ENCODE measurements around the gene TRPM6.
"Not testable (repeated sequence)": the region's sequence is repeated elsewhere in the genome, so short reads cannot be mapped to it uniquely, and the experiment has no call there.

The TRPM6 gene

GRCh38 chr9:74887041-74887980, at the start of gene TRPM6:
Gene TRPM6 (minus strand): TSS chr9:74887921. CDS start chr9:74887856, 65 bp downstream.
- DNase-seq = peak; percentile 49

- DNase-seq = no peak
Measured at GRCh38 chr9:74935008-74935407, 47.3 kb upstream of the TRPM6 start.

- no peak for DNase-seq
Measured at GRCh38 chr9:74921737-74922136, 34.0 kb upstream of the TRPM6 start.

- no peak for DNase-seq
Measured at GRCh38 chr9:74920944-74921626, 33.4 kb upstream of the TRPM6 start.

GRCh38 chr9:74910036-74910435, 22.3 kb upstream of the TRPM6 start:
- no peak for DNase-seq

- no peak for DNase-seq
Measured at GRCh38 chr9:74908665-74909064, 20.9 kb upstream of the TRPM6 start.

- DNase-seq = no peak
Measured at GRCh38 chr9:74907085-74907484, 19.4 kb upstream of the TRPM6 start.

- no peak for DNase-seq
Measured at GRCh38 chr9:74901001-74901400, 13.3 kb upstream of the TRPM6 start.

GRCh38 chr9:74888449-74888848, 728 bp upstream of the TRPM6 start:
- DNase-seq = not testable (repeated sequence)

GRCh38 chr9:74887981-74888370, 255 bp upstream of the TRPM6 start:
- DNase-seq = no peak

GRCh38 chr9:74876382-74876949, 11.3 kb downstream of the TRPM6 start:
- no peak for DNase-seq

GRCh38 chr9:74875656-74876055, 12.1 kb downstream of the TRPM6 start:
- DNase-seq = no peak

GRCh38 chr9:74874220-74874619, 13.5 kb downstream of the TRPM6 start:
- no peak for DNase-seq

GRCh38 chr9:74872619-74873233, 15.0 kb downstream of the TRPM6 start:
- DNase-seq = no peak

GRCh38 chr9:74867483-74867882, 20.2 kb downstream of the TRPM6 start:
- no peak for DNase-seq

GRCh38 chr9:74865177-74865576, 22.5 kb downstream of the TRPM6 start:
- DNase-seq = no peak

- no peak for DNase-seq
Measured at GRCh38 chr9:74861773-74862474, 25.8 kb downstream of the TRPM6 start.

GRCh38 chr9:74861071-74861470, 26.6 kb downstream of the TRPM6 start:
- DNase-seq = no peak

- DNase-seq = not testable (repeated sequence)
Measured at GRCh38 chr9:74860247-74860646, 27.5 kb downstream of the TRPM6 start.

- no peak for DNase-seq
Measured at GRCh38 chr9:74859786-74860185, 27.9 kb downstream of the TRPM6 start.

- DNase-seq = no peak
Measured at GRCh38 chr9:74858751-74859414, 28.8 kb downstream of the TRPM6 start.

GRCh38 chr9:74856989-74857388, 30.7 kb downstream of the TRPM6 start:
- no peak for DNase-seq

Data from GDM1 (cell line).